Fibroblast of lung (primary cell): ENCODE measurements around the gene FAM135A.

Source experiments
- CTCF ChIP-seq, 2 donors: IDR thresholded peaks in 1 of 2; conservative IDR thresholded peaks in 1 of 2; 1 replicate in 1 of 2; 2 replicates in 1 of 2; pipeline ENCODE4 v1.5.1; 2011 to 2012; ENCODE audit warnings: low read length in 2 of 2, control low read depth in 1 of 2, inconsistent platforms in 1 of 2, low read depth in 1 of 2, mild to moderate bottlenecking in 1 of 2
- EZH2 ChIP-seq: IDR thresholded peaks from 2 replicates; pipeline ENCODE4 v1.5.1; 2012; ENCODE audit warnings: low read length, control low read depth, mild to moderate bottlenecking; ENCODE audit errors: missing control alignments

DNA sequence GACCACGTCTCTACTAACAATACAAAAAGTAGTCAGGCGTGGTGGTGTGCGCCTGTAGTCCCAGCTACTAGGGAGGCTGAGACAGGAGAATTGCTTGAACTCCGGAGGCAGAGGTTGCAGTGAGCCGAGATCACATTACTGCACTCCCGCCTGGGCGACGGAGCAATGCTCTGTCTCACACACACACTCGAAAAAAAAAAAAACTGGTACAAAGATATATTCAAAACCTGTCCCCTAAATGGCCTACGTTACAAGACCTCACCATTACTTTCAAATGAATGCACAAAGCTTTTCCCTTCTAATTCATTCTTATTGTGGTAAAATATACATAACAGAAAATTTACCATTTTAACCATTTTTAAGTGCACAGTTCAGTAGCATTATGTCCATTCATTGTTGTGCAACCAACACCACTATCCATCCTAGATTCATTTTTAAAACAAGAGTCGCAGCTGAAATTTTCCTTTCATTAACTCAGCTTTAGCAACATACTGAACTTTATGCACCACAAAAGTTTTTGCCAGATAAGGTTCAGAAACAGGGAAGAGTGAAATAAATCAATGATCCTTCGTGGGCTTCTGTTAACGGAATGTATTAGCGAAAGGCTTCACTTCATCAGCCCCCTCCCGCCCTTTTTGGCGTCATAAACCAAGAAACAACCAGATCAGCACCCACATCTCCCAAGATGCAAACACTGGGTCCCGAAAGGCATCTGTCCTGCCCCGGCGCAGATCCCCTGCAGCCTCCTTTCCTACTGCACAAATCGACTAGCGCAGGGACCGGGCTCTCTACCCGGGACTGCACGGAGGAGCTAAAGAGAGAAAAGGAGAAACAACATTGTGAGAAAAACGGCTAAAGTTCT, 825 bp upstream of the FAM135A start:
- TF ChIP-seq CTCF (conservative IDR thresholded peaks at IDR 0.05 in 1 of 2, IDR thresholded peaks at IDR 0.05 in 1 of 2; ENCODE audit: low read depth in 1 of 2, low read length in 2 of 2) (no peak), EZH2 (no peak)
